ENCODE results near the gene CREB5. TPM values are rescaled to one million over a fixed set of nuclear protein-coding genes. Genes with fewer than 3 reads are reported as not detected.

The CREB5 gene
- total and polyA plus RNA-seq, 2 of the 8 experiments (the other 6 are each of a cell fraction or from before 2014, with no cell fraction given), result 2.4 to 2.7 TPM

- TF ChIP-seq RBBP5 (IDR thresholded peaks at IDR 0.05; ENCODE audit: borderline replicate concordance, low read depth, low read length), result no peak
- TF ChIP-seq TAF1 (IDR thresholded peaks at IDR 0.05; ENCODE audit: low read depth, low read length), result no peak
- TF ChIP-seq MAX (IDR thresholded peaks at IDR 0.05), result no peak
- TF ChIP-seq POLR2A (IDR thresholded peaks at IDR 0.05; ENCODE audit: control extremely low read depth in 1 of 2, low read depth in 2 of 2, low read length in 2 of 2), result no peak
Measured at GRCh38 chr7:28408960-28409715, 3.2 kb upstream of the CREB5 start (continued).
